ENCODE measurements around the gene PSMD14.

The PSMD14 gene

DNA sequence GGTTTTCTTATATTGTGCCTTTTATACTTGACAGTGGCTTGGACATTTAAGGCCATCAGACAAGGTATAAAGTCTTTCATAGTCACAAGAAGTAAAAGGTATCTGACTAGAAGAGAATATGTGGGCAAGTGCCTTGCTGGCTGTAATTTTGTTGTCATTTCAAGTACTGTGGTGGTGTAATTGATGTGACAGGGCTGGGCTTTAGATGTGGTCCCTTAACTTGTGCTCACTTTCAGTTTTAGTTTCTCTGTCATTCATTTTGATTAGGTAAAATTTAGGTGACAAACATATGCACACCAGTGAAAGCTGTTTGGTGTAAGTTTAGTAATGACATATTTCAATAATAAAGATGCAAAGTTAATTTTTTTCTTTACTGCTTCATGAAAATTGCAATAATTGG lies 76.6 kb downstream of the PSMD14 start:
- in situ Hi-C loops (cut with MboI; ENCODE audit: low pct_unique_long_range_greater_than_20kb, low sequenced_read_pairs, unreplicated experiment): no loop called here
- TF ChIP-seq CTCF (IDR thresholded peaks at IDR 0.05; ENCODE audit: extremely low read depth, insufficient read depth, missing control alignments): no peak
- DNase-seq (ENCODE audit: low spot score): no peak

DNA sequence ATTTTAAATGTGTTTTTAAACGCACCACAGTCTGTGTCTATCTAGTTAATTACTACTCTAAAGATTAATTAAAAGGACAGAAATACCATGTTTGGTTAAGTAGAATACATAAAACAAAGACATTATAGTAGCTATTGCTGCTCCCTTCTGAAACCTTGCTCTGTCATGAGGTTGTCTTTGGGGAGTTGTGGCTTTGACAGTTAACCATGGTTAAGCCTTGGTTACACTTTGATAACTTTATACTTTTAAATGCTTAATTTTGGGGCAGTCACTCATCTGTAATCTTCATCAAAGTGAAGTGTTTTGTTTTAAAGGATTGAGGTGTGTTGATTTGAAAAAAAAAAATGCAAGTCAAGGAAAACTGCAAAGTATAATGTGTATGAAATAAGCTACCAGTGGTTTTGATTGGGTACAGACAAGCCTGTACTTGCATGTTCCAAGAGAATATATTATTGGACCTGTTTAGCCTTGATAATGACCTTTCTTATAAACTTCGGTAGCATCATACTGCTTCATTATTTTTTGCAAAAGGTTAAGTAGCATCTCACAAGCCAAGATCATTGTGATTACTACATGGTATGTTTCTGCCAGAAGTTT lies 78.1 kb downstream of the PSMD14 start:
- in situ Hi-C loops (cut with MboI; ENCODE audit: low pct_unique_long_range_greater_than_20kb, low sequenced_read_pairs, unreplicated experiment): no loop called here
- DNase-seq (ENCODE audit: low spot score): no peak
- no peak for TF ChIP-seq CTCF (IDR thresholded peaks at IDR 0.05; ENCODE audit: extremely low read depth, insufficient read depth, missing control alignments)

DNA sequence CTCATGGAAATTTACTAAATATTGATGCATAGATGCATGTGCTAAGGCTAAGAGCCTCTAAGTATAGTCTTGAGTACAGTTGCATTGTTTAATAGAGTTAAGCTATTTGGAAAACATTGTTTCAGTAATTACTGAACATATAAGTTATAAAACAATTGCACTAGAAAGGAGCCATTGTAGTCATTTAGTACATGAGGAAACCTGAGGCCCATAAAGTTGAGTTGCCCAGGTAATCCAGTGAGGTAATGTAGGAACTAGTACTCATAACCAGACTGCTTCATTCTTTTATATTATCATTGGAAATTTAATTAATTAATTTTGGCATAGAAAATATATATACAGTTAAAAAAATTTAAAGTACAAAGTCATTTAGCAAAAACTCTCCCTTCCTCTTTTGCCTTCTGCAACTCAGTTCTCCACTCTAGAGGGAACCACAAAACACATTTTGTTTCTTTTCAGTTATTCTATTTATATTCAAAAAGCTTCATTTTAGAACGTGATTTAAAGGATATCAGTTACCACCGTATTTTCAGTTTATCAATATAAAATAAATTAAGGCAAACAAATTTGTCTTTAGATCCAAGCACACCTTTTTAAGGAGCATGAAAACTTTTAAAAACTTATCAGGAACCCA lies 80.0 kb downstream of the PSMD14 start:
- no peak for TF ChIP-seq CTCF (IDR thresholded peaks at IDR 0.05; ENCODE audit: extremely low read depth, insufficient read depth, missing control alignments)
- no peak for DNase-seq (ENCODE audit: low spot score)
- in situ Hi-C loops (cut with MboI; ENCODE audit: low pct_unique_long_range_greater_than_20kb, low sequenced_read_pairs, unreplicated experiment): no loop called here

DNA sequence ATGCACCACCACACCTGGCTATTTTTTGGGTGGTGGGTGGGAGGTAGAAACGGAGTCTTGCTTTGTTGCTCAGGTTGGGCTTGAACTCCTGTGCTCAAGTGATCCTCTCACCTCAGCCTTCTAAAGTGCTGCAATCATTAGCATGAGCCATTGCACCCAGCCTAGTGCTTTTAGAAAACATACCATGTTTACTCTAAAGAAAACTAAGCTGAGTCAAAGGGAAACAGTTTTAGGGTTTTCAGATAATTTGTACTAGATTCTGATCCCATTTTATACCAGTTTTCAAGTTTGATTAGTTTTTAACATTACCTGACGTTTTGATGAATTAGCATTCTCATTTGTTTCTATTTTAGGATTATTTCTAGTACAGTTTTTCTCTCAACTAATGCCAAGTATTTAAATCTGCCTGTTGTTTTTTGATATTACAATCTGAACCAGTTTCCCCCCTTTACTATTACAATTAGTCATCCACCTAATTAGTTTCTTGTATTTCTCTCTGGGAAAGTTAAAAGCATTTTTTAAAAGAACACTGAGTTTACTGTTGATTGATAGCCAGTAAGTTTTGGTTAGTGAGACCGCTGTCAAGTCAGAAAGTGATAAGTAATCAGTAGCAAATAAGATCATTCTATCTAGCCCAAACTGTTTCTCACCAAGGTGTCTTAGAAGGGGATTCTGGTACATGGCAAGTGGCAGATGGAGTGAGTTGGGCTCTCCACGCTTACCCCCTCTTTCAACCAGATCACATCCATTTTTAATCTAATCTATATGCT lies 83.7 kb downstream of the PSMD14 start:
- no peak for DNase-seq (ENCODE audit: low spot score)
- in situ Hi-C loops (cut with MboI; ENCODE audit: low pct_unique_long_range_greater_than_20kb, low sequenced_read_pairs, unreplicated experiment): no loop called here
- no peak for TF ChIP-seq CTCF (IDR thresholded peaks at IDR 0.05; ENCODE audit: extremely low read depth, insufficient read depth, missing control alignments)

GRCh38 chr2:161400076-161400475 lies 91.9 kb downstream of the PSMD14 start:
- in situ Hi-C loops (cut with MboI; ENCODE audit: low pct_unique_long_range_greater_than_20kb, low sequenced_read_pairs, unreplicated experiment): no loop called here
- DNase-seq (ENCODE audit: low spot score): no peak
- no peak for TF ChIP-seq CTCF (IDR thresholded peaks at IDR 0.05; ENCODE audit: extremely low read depth, insufficient read depth, missing control alignments)

- in situ Hi-C loops (cut with MboI; ENCODE audit: low pct_unique_long_range_greater_than_20kb, low sequenced_read_pairs, unreplicated experiment): no loop called here
- no peak for DNase-seq (ENCODE audit: low spot score)
- TF ChIP-seq CTCF (IDR thresholded peaks at IDR 0.05; ENCODE audit: extremely low read depth, insufficient read depth, missing control alignments): no peak
These were observed 94.1 kb downstream of the PSMD14 start for GRCh38 chr2:161402297-161402696.
